NB4 (cell line): ENCODE results near the gene TANC1.

Experiments used
- CTCF ChIP-seq: IDR thresholded peaks from one replicate; pipeline ENCODE4 v1.5.1; 2012; ENCODE audit warnings: low read depth, low read length
- POLR2A ChIP-seq: IDR thresholded peaks from 2 replicates; pipeline ENCODE4 v1.6.1; 2011; ENCODE audit warnings: mild to moderate bottlenecking; ENCODE audit not compliant: insufficient read length; ENCODE audit errors: extremely low read depth
- TF ChIP-seq, protein P1 (sequence below): IDR thresholded peaks from 2 replicates; pipeline ENCODE4 v1.6.1; 2011; ENCODE audit warnings: low read depth, low read length

DNA sequence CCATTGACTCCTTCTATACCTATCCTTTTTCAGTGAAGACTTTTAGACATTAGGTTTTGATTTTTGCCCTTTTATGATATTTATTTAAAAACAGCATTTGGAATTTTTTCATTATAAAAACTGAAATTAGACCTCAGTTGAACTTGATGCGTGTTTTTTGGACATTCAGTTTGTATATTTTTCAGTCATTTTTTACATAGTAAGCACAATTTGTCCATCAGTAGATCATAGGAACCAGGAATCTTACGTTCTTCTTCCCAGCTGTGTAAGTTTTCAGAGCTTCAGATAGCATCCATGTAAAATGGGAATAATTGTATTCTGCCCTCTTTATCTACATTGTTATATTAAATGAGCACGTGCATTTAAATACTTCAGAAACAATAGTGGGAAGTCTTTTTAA, 208.9 kb downstream of the TANC1 start:
- no peak for TF ChIP-seq CTCF
- no peak for TF ChIP-seq POLR2A
- TF ChIP-seq, protein P1, sequence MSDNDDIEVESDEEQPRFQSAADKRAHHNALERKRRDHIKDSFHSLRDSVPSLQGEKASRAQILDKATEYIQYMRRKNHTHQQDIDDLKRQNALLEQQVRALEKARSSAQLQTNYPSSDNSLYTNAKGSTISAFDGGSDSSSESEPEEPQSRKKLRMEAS, result no peak
